ENCODE results near the gene AGAP6.
A peak's percentile ranks its signal among the peaks of the same experiment; 100 is the strongest.
"Not testable (repeated sequence)": the region's sequence is repeated elsewhere in the genome, so short reads cannot be mapped to it uniquely, and the experiment has no call there.

Gene AGAP6

GRCh38 chr10:49988376-49988775 lies at the start of gene AGAP6:
Gene AGAP6, plus strand, starts transcription at chr10:49988406. Its CDS starts 310 bp downstream, at chr10:49988716.
- DNase-seq = not testable (repeated sequence)

- DNase-seq = peak; percentile 53
Measured at GRCh38 chr10:49941447-49942338, 46.5 kb upstream of the AGAP6 start, which contains the start of the genes PARG and TIMM23B. Gene PARG, minus strand, starts transcription at chr10:49942027. Its CDS starts 302 bp downstream, at chr10:49941725. Gene TIMM23B, plus strand, starts transcription at chr10:49942053. Its CDS starts 142 bp downstream, at chr10:49942195.

GRCh38 chr10:49942339-49942705 lies 45.9 kb upstream of the AGAP6 start:
- not testable (repeated sequence) for DNase-seq

DNA sequence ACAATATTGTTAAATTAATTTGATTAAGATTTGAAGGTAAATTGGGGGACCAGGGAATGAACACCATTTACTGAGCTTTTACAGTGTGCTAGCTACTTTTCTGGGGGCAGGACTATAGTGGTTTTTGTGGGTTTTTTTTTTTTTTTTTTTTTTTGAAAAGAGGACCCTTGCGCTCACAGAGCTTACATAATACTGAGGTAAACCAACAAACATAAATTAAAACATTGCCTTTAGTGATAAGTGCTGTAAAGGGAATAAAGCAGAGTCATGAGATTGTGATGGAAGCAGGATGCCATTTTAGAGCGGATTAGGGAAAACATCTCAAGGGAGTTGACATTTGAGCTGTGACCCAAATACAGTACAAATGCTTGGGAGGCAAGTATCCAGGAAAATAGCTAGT lies 44.6 kb upstream of the AGAP6 start:
- DNase-seq = not testable (repeated sequence)

- not testable (repeated sequence) for DNase-seq
Measured at GRCh38 chr10:49948142-49948541, 40.1 kb upstream of the AGAP6 start.

DNA sequence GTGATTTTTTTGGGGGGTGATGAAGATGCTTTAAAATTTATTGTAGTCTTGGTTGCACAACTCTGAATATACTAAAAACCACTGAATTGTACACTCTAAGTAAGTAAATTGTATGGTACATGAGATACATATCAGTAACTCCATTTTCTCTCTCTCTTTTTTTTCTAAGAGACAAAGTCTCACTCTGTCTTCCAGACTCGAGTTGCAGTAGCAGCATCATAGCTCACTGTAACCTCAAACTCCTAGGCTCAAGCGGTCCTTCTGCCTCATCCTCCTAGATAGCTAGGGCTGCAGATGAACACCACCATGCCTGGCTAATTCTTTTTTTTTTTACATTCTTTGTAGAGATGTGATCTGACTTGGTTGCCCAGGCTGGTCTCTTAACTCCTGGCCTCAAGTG lies 39.5 kb upstream of the AGAP6 start:
- not testable (repeated sequence) for DNase-seq

DNA sequence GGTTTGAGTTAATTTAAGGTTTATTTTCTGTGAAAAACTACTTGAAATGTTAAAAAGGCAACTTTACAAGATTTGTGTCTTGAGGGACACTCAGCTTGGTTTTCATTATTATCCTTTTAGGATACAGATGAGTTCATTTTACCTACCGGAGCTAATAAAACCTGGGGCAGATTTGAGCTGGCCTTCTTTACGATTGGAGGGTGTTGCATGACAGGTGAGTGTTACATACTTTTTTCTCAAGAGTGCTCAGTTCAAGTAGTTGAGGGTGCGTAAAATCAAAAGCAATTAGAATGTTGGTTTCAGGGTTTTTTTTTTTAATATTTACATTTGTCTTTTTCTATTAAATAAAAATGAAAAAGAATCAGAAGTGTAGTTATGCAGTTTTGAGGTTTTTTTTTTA lies 36.2 kb upstream of the AGAP6 start:
- not testable (repeated sequence) for DNase-seq

- not testable (repeated sequence) for DNase-seq
Measured at GRCh38 chr10:49953122-49953521, 35.1 kb upstream of the AGAP6 start.

DNA sequence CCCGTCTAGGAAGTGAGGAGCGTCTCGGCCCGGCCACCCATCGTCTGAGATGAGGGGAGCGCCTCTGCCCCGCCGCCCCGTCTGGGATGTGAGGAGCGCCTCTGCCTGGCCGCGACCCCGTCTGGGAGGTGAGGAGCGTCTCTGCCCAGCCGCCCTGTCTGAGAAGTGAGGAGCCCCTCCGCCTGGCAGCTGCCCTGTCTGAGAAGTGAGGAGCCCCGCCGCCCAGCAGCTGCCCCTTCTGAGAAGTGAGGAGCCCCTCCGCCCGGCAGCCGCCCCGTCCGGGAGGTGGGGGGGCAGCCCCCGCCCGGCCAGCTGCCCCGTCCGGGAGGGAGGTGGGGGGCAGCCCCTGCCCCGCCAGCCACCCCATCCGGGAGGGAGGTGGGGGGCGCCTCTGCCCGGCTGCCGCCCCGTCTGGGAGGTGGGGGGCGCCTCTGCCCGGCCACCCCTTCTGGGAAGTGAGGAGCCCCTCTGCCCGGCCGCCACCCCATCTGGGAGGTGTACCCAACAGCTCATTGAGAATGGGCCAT lies 17.8 kb upstream of the AGAP6 start:
- DNase-seq = not testable (repeated sequence)

- DNase-seq = not testable (repeated sequence)
Measured at GRCh38 chr10:49971466-49971865, 16.7 kb upstream of the AGAP6 start.

DNA sequence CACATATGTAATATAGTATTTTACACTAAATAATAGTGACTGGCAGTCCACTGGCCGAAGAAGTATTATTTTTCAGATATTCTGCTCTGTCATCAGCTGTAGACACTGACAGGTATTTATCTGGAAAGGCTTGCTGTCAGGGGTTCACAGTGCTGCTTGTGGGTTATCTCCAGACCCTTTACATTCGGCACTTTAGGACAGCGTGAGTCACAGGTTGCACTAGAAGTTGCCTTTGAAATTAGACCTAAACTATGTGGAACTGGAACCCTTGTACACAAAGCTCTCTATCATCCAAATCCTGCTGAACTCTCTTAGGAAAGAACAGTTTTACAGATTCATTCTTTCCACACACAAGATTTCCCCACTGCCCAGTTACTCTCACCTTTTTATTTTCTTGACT lies 16.1 kb upstream of the AGAP6 start:
- DNase-seq = not testable (repeated sequence)

GRCh38 chr10:49977756-49978155 lies 10.4 kb upstream of the AGAP6 start:
- DNase-seq = not testable (repeated sequence)

- not testable (repeated sequence) for DNase-seq
Measured at GRCh38 chr10:49987207-49987606, 999 bp upstream of the AGAP6 start.

DNA sequence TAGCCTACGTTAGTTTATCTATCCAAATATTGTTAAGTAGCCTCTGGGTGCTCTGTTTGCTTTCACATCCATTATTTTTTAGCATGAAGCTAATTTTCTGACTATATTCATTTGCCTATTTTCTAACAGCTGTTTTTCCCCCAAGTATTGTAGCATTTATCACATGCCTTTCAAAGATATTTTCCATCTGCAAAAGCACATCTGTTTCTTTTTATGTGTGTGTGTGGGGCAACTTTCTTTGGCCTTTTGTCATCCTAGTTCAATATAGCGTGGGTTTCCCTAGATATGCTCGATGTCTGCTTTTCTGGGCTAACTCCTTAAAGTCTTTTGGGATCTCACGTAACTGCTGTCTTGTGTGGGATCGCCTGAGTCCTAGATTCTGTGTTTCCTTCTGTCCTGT lies 7.1 kb downstream of the AGAP6 start:
- not testable (repeated sequence) for DNase-seq

DNA sequence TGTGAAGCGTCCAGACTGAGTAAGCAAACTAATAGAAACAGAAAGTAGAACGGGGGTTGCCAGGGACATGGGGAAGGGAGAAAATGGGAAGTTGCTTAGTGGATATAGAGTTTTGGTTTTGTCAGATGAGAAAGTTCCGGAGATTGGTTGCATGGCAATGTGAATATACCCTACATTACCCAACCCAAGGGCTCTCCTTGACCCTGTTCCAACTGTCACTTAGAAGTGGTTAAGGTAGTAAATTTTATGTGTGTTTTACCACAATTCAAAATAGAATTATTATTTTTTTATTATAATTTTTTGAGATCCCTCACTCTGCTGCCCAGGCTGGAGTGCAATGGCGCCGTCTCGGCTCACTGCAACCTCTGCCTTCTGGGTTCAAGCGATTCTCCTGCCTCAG lies 25.8 kb downstream of the AGAP6 start:
- DNase-seq = not testable (repeated sequence)

- not testable (repeated sequence) for DNase-seq
Measured at GRCh38 chr10:50015596-50016220, 27.5 kb downstream of the AGAP6 start.

DNA sequence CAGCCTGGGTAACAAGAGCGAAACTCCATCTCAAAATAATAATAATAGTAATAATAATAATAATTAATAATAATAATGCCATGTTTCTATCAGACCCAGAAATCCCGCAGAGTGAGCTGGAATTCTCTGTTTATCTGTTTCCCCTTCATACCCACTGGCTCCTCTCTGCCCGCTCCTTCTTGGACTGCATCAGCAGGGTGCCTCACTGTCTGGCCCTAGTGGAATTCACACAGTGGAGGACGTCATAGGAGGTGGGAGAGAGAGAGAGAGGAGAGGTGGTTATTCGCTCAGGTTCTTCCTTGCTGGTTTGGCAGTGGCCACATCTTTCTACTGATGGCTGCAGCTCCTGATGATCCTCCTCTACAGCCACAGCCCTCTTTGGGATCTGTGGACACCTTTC lies 28.7 kb downstream of the AGAP6 start:
- DNase-seq = not testable (repeated sequence)

- not testable (repeated sequence) for DNase-seq
Measured at GRCh38 chr10:50017646-50018045, 29.4 kb downstream of the AGAP6 start.

DNA sequence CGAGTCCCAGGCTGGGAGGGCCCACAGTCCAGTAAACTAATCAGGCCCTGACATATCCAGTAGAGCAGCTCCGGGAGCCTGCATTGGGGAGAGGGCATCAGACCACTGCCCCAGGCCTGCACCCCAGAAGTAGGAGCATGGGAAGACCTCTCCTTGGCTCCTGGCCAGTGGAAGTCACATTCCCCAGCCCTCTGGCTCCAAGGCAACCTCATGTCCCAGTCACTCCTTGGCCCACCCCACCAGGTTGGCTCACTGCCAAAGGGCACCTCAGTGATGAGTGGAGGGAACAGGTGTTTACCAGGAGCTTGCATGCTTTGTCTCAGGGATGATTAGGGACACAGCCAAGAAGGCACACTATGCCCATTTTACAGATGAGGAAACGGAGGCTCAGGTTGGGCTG lies 31.1 kb downstream of the AGAP6 start:
- DNase-seq = not testable (repeated sequence)

- DNase-seq = not testable (repeated sequence)
Measured at GRCh38 chr10:50020451-50021024, 32.3 kb downstream of the AGAP6 start.

- DNase-seq = no peak
Measured at GRCh38 chr10:50021646-50022045, 33.4 kb downstream of the AGAP6 start.

DNA sequence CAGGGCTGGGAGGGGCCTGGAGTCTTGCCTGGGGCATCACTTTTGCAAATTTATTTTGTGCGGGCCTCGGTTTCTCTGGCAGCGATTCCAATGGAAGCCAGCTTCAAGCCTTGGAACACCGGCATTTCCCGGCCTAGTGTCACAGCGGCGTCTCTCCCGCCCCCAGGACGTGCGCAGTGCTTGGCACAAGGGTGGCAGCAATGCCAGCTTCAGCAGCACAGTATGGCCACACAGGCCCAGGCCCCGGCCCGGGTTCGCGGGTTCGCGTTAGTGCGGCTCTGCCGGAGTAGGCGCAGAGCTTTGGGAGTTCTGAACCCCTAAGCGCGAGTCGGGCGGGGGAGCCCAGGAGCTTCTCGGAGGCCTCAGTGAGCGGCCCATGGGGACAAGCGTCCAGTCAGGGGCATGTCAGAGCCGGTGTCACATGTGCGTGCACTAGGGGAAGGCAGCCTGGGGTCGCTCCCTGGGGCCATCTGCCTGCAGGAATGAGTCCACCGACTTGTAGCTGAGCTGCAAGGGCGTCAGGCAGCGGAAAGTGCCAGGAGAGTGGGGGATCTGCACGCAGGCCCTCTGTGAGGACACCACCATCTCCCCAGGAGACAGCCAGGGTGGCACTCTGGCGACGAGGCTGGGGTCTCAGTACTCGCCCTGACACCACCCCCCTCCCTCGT lies 36.6 kb downstream of the AGAP6 start:
- DNase-seq = not testable (repeated sequence)

DNA sequence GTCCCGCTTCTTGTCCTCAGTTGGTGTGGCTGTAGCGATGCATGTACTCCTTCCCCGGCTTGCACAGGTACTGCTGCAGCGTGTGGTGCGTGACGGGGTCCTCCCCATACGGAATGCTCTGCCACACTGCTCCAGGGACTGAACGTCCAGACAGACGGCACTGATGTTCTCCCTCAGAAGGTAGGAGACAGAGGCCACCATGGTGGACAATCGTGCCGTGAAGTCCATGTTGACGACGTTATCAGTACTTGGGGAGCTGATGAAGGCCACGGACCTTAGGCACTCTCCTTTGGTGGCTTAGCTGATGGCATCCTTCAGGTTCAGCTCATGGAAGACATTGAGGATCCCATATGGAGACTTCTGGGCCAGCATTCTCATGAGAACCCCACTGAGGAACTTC lies 37.4 kb downstream of the AGAP6 start:
- DNase-seq = no peak

Measured in NCI-H2171 (cell line).